ENCODE results near the gene GNG11.

DNA sequence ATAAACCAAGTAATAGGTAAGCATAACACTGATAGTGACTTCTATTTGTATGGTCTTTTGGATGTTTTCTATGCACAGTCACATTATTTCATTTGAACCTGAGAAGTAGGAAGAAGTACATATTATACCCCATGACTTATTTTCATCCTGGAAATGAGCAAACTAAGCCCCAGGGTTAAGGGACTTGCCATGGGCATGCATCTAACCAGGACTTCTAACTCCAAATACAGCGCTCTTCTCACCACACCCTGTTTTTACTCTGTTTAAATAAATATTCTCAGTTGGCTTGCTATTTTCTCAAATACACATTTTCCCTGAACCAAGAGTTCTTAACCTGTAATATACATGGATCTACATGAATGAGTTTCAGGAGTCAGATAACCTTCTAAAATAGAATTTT, 16.3 kb downstream of the GNG11 start:
- TF ChIP-seq, protein P1, sequence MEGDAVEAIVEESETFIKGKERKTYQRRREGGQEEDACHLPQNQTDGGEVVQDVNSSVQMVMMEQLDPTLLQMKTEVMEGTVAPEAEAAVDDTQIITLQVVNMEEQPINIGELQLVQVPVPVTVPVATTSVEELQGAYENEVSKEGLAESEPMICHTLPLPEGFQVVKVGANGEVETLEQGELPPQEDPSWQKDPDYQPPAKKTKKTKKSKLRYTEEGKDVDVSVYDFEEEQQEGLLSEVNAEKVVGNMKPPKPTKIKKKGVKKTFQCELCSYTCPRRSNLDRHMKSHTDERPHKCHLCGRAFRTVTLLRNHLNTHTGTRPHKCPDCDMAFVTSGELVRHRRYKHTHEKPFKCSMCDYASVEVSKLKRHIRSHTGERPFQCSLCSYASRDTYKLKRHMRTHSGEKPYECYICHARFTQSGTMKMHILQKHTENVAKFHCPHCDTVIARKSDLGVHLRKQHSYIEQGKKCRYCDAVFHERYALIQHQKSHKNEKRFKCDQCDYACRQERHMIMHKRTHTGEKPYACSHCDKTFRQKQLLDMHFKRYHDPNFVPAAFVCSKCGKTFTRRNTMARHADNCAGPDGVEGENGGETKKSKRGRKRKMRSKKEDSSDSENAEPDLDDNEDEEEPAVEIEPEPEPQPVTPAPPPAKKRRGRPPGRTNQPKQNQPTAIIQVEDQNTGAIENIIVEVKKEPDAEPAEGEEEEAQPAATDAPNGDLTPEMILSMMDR (IDR thresholded peaks at IDR 0.05 in 2 of 3, conservative IDR thresholded peaks at IDR 0.05 in 1 of 3; ENCODE audit: borderline replicate concordance in 1 of 3, insufficient read depth in 1 of 3, low read depth in 2 of 3, low read length in 2 of 3) = no peak
- no peak for TF ChIP-seq POLR2AphosphoS5 (IDR thresholded peaks at IDR 0.05; ENCODE audit: low read depth, low read length)

Measured in HCT116 (cell line).